HepG2 (cell line): Measurements from ENCODE around the gene ESAM. TPM values are rescaled to one million over a fixed set of nuclear protein-coding genes. Genes with fewer than 3 reads are reported as not detected.

ENCODE experiments used
- ARID2 ChIP-seq: sonication (generic); formaldehyde crosslinking; IDR thresholded peaks from 2 replicates; pipeline ENCODE4 v1.8.1; 2022; ENCODE audit warnings: mild to moderate bottlenecking, missing genetic modification reagents, borderline replicate concordance
- ATF7-NPFF ChIP-seq: sonication (generic); formaldehyde crosslinking; IDR thresholded peaks from 2 replicates; pipeline ENCODE4 v1.8.1; 2023; ENCODE audit warnings: mild to moderate bottlenecking, low read depth, missing genetic modification reagents, moderate library complexity
- CREM ChIP-seq, 2 experiments: sonication (generic) in 1 of 2; formaldehyde crosslinking in 1 of 2; IDR thresholded peaks; 2 replicates each; pipeline versions ENCODE4 v1.4.0 to v1.6.1; 2016 to 2020; ENCODE audit warnings: antibody characterized with exemption in 1 of 2, mild to moderate bottlenecking in 1 of 2, missing genetic modification reagents in 1 of 2
- DMAP1 ChIP-seq: IDR thresholded peaks from 2 replicates; pipeline ENCODE4 v1.6.1; 2016
- HNRNPH1 ChIP-seq: fragments of 200-400 bp; formaldehyde crosslinking; optimal IDR thresholded peaks from 2 replicates; pipeline ENCODE3; 2017; ENCODE audit warnings: mild to moderate bottlenecking, low read depth, low read length
- MATR3 ChIP-seq: sonication (generic); formaldehyde crosslinking; IDR thresholded peaks from 2 replicates; pipeline ENCODE4 v1.4.0; 2020; ENCODE audit warnings: missing genetic modification reagents
- MIER2 ChIP-seq: IDR thresholded peaks from 2 replicates; pipeline ENCODE4 v1.6.1; 2016; ENCODE audit warnings: missing biosample characterization, missing genetic modification reagents
- PHF20 ChIP-seq: sonication (generic); formaldehyde crosslinking; IDR thresholded peaks from 2 replicates; pipeline ENCODE4 v1.5.0; 2020; ENCODE audit warnings: mild to moderate bottlenecking, missing genetic modification reagents
- PHF21A ChIP-seq: sonication (generic); formaldehyde crosslinking; IDR thresholded peaks from 2 replicates; pipeline ENCODE4 v1.5.0; 2020; ENCODE audit warnings: mild to moderate bottlenecking, missing genetic modification reagents
- PITX1 ChIP-seq: sonication (generic); formaldehyde crosslinking; IDR thresholded peaks from 2 replicates; pipeline ENCODE4 v1.5.1; 2020; ENCODE audit warnings: mild to moderate bottlenecking, missing genetic modification reagents
- PRPF4 ChIP-seq: fragments of 200-400 bp; formaldehyde crosslinking; IDR thresholded peaks from 2 replicates; pipeline ENCODE4 v1.6.1; 2016; ENCODE audit warnings: low read length, low read depth; ENCODE audit not compliant: poor library complexity, severe bottlenecking
- RXRB ChIP-seq: IDR thresholded peaks from 2 replicates; pipeline ENCODE4 v1.6.1; 2016; ENCODE audit warnings: borderline replicate concordance, missing genetic modification reagents, missing compliant biosample characterization
- XRCC5 ChIP-seq: fragments of 200-400 bp; formaldehyde crosslinking; optimal IDR thresholded peaks from 2 replicates; pipeline ENCODE3; 2017; ENCODE audit warnings: mild to moderate bottlenecking, low read length
- ZFP37 ChIP-seq: sonication (generic); formaldehyde crosslinking; IDR thresholded peaks from 2 replicates; pipeline ENCODE4 v1.4.0; 2020; ENCODE audit warnings: missing genetic modification reagents, borderline replicate concordance
- ZNF282 ChIP-seq: fragments of 450-650 bp; IDR thresholded peaks from 2 replicates; pipeline ENCODE4 v1.6.1; 2018; ENCODE audit not compliant: partially characterized antibody
- ZNF501 ChIP-seq: sonication (generic); formaldehyde crosslinking; IDR thresholded peaks from 2 replicates; pipeline ENCODE4 v1.5.1; 2020; ENCODE audit warnings: mild to moderate bottlenecking, moderate library complexity, missing genetic modification reagents
- ZNF660 ChIP-seq: sonication (generic); formaldehyde crosslinking; IDR thresholded peaks from 2 replicates; pipeline ENCODE4 v1.5.1; 2020; ENCODE audit warnings: mild to moderate bottlenecking, low read depth, missing genetic modification reagents, borderline replicate concordance
- ZSCAN22 ChIP-seq: sonication (generic); formaldehyde crosslinking; IDR thresholded peaks from 2 replicates; pipeline ENCODE4 v1.4.0; 2020; ENCODE audit warnings: mild to moderate bottlenecking, missing genetic modification reagents
- polyA plus RNA-seq, 8 experiments: library from polyadenylated mRNA; depleted of rRNA in 3 of 8; stranded (reverse) in 7 of 8; unstranded in 1 of 8; fragments of >200 nt; fragmentation: Illumina TruSeq in 4 of 8; extraction: Trizol in 4 of 8; gene quantifications; 2 replicates each; pipeline versions ENCODE4 v1.2.1 to v1.2.3, GENCODE V29; 2011 to 2016; ENCODE audit warnings: low read depth in 4 of 8, missing spikeins in 1 of 8, mixed read lengths in 1 of 8; ENCODE audit not compliant: insufficient read depth in 1 of 8
- total RNA-seq, 5 experiments: library from RNA; depleted of rRNA; stranded (reverse); fragments of >200 nt; fragmentation: Illumina TruSeq; extraction: Trizol; gene quantifications; 2 replicates each; pipeline ENCODE4 v1.2.3, GENCODE V29; 2016; ENCODE audit warnings: low read depth in 1 of 5
- TF ChIP-seq, protein P1 (sequence below), 2 experiments: fragments of 450-650 bp in 1 of 2; sonication (generic) in 1 of 2; formaldehyde crosslinking in 1 of 2; IDR thresholded peaks; 2 replicates each; pipeline versions ENCODE4 v1.6.1 to v1.8.0; 2016 to 2022; ENCODE audit warnings: antibody characterized with exemption in 1 of 2, mild to moderate bottlenecking in 1 of 2, missing genetic modification reagents in 1 of 2
- TF ChIP-seq, protein P2 (sequence below): sonication (generic); formaldehyde crosslinking; IDR thresholded peaks from 2 replicates; pipeline ENCODE4 v1.5.0; 2020; ENCODE audit warnings: missing genetic modification reagents

Gene ESAM
- total and polyA plus RNA-seq, 2 of the 13 experiments (the other 11 are each of a cell fraction or from before 2014, with no cell fraction given) = 1.2 to 6.8 TPM

DNA sequence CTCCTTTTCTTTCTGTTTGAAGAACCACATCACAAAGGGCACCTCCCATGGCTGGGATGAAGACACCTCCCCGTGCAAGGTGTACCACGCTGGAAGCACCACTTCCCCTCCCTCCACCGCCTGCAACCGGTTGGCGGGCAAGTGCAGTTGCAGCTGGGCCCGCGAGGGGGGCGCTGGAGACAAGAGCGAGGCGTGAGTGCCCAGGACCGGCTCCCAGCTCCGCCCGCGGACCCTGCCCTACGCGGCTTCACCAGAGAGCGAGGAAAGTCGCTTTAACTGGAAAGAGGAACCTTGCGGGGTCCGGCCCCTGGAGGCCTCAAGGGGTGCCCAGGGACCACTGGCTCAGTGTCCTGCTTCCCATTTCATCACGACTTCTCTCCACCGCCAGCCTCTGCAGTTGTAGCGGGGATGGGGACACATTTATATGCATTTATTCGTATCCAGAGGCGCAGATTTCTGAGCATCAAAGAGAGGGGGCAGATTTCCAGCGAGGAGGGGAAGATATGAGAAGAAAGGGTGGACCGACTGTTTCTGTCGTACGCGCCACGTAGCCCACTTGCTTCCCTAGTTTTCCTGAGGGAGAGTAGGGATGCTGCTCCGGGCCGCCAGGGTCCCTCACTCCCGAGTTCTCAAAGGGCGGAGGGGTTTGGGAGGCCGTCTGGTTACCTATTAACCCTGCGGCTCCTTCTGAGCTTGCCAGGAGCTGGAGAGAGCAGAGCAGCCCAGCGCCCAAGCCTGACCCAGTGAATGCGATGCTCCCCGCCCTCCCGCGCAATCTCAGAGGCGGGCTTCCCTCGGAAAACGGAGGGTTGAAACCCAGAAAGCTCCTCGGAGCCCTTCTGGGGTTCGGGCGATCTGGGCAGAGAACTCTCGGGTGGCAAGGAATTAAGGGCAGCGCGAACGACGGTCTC is 3.5 kb downstream of the ESAM start (continued):
- TF ChIP-seq, protein P1, sequence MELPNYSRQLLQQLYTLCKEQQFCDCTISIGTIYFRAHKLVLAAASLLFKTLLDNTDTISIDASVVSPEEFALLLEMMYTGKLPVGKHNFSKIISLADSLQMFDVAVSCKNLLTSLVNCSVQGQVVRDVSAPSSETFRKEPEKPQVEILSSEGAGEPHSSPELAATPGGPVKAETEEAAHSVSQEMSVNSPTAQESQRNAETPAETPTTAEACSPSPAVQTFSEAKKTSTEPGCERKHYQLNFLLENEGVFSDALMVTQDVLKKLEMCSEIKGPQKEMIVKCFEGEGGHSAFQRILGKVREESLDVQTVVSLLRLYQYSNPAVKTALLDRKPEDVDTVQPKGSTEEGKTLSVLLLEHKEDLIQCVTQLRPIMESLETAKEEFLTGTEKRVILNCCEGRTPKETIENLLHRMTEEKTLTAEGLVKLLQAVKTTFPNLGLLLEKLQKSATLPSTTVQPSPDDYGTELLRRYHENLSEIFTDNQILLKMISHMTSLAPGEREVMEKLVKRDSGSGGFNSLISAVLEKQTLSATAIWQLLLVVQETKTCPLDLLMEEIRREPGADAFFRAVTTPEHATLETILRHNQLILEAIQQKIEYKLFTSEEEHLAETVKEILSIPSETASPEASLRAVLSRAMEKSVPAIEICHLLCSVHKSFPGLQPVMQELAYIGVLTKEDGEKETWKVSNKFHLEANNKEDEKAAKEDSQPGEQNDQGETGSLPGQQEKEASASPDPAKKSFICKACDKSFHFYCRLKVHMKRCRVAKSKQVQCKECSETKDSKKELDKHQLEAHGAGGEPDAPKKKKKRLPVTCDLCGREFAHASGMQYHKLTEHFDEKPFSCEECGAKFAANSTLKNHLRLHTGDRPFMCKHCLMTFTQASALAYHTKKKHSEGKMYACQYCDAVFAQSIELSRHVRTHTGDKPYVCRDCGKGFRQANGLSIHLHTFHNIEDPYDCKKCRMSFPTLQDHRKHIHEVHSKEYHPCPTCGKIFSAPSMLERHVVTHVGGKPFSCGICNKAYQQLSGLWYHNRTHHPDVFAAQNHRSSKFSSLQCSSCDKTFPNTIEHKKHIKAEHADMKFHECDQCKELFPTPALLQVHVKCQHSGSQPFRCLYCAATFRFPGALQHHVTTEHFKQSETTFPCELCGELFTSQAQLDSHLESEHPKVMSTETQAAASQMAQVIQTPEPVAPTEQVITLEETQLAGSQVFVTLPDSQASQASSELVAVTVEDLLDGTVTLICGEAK (IDR thresholded peaks at IDR 0.05) = no peak
- TF ChIP-seq, protein P1 (CRISPR knock-in tag; IDR thresholded peaks at IDR 0.05) = no peak
- no peak for TF ChIP-seq PITX1 (CRISPR knock-in tag)
- no peak; the same call in 1 of the 2 replicates for TF ChIP-seq ATF7-NPFF (CRISPR knock-in tag)
- TF ChIP-seq ZFP37 = no peak
- TF ChIP-seq, protein P2, sequence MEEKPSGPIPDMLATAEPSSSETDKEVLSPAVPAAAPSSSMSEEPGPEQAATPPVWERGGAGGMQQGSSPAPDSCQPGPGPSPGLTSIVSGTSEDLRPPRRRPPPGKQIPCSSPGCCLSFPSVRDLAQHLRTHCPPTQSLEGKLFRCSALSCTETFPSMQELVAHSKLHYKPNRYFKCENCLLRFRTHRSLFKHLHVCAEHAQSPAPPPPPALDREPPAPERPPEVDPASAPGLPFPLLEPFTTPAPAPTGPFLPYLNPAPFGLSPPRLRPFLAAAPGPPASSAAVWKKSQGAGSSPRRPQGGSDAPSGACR (CRISPR knock-in tag) = no peak
- no peak for TF ChIP-seq ZSCAN22 (CRISPR knock-in tag)
- TF ChIP-seq ZNF282 = no peak
- no peak for TF ChIP-seq DMAP1 (CRISPR knock-in tag)
- TF ChIP-seq PHF20 (CRISPR knock-in tag) = no peak
- peak; percentile 73 for TF ChIP-seq XRCC5
- 0 out of 2 replicates have a peak, but pooled peaks have one; percentile 49 for TF ChIP-seq PHF21A (CRISPR knock-in tag)
- TF ChIP-seq PRPF4 = no peak
- peak; percentile 51; the same call in 1 of the 2 replicates for TF ChIP-seq ZNF501
- no peak for TF ChIP-seq CREM (IDR thresholded peaks at IDR 0.05)
- TF ChIP-seq CREM (CRISPR knock-in tag; IDR thresholded peaks at IDR 0.05) = no peak
- TF ChIP-seq ZNF660 = no peak
- TF ChIP-seq RXRB (CRISPR knock-in tag) = no peak
- no peak for TF ChIP-seq MIER2
- no peak for TF ChIP-seq ARID2 (CRISPR knock-in tag)
- TF ChIP-seq HNRNPH1 = no peak
- no peak for TF ChIP-seq MATR3 (CRISPR knock-in tag)
